ENCODE measurements around the gene CD177.

DNA sequence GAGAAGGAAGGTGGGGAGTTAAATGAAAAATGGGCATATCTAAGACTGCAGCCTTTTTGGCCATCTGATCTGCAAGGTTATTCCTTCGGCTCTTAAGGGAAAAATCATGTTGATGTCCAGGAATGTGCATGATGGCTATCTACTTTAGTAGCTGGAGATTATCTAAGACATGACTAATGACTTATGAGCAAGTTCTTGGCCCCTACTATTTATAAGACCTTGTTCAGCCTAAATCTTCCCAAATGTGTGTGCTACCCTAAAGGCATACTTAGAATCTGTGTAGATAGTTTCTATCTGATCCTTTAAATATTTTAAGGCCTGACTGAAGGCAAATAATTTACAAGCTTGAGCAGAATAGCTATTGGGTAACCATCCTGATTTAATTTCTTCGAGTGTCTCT is 41.8 kb upstream of the CD177 start:
- no peak for TF ChIP-seq EP300 (IDR thresholded peaks at IDR 0.05)
- TF ChIP-seq, protein P1, sequence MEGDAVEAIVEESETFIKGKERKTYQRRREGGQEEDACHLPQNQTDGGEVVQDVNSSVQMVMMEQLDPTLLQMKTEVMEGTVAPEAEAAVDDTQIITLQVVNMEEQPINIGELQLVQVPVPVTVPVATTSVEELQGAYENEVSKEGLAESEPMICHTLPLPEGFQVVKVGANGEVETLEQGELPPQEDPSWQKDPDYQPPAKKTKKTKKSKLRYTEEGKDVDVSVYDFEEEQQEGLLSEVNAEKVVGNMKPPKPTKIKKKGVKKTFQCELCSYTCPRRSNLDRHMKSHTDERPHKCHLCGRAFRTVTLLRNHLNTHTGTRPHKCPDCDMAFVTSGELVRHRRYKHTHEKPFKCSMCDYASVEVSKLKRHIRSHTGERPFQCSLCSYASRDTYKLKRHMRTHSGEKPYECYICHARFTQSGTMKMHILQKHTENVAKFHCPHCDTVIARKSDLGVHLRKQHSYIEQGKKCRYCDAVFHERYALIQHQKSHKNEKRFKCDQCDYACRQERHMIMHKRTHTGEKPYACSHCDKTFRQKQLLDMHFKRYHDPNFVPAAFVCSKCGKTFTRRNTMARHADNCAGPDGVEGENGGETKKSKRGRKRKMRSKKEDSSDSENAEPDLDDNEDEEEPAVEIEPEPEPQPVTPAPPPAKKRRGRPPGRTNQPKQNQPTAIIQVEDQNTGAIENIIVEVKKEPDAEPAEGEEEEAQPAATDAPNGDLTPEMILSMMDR (IDR thresholded peaks at IDR 0.05) = no peak
- no peak for TF ChIP-seq CHD2 (IDR thresholded peaks at IDR 0.05; ENCODE audit: low read length, partially characterized antibody)

Data from A549 (cell line).